Measurements from ENCODE around the gene LNX2.

LNX2 gene

DNA sequence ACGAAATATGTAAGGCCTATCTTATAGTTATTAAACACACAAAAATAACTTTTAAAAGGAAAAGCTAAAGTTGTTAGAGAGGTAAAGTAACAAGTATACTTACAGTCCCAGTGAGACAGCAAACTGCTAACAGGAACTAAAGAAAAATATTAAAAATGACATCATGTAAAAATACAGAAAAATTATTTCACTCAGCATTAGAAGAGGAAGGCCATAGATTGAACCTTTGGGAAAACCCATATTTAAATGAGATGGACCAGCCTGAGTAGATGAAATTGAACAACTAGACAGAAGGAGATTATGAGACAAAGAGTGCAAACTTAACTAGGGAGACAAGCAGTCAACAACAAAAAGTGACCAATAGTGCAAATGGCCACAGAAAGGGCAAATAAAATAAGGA is 49.4 kb downstream of the LNX2 start:
- DNase-seq (no peak), ATAC-seq (ENCODE audit: insufficient read depth, low read depth) (no peak)
- TF ChIP-seq EZH2 (IDR thresholded peaks at IDR 0.05; ENCODE audit: borderline replicate concordance, low read depth, low read length, severe bottlenecking): no peak
- TF ChIP-seq, protein P1, sequence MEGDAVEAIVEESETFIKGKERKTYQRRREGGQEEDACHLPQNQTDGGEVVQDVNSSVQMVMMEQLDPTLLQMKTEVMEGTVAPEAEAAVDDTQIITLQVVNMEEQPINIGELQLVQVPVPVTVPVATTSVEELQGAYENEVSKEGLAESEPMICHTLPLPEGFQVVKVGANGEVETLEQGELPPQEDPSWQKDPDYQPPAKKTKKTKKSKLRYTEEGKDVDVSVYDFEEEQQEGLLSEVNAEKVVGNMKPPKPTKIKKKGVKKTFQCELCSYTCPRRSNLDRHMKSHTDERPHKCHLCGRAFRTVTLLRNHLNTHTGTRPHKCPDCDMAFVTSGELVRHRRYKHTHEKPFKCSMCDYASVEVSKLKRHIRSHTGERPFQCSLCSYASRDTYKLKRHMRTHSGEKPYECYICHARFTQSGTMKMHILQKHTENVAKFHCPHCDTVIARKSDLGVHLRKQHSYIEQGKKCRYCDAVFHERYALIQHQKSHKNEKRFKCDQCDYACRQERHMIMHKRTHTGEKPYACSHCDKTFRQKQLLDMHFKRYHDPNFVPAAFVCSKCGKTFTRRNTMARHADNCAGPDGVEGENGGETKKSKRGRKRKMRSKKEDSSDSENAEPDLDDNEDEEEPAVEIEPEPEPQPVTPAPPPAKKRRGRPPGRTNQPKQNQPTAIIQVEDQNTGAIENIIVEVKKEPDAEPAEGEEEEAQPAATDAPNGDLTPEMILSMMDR (IDR thresholded peaks at IDR 0.05; ENCODE audit: borderline replicate concordance, extremely low read depth, low read length, poor library complexity, severe bottlenecking): no peak
- no peak overlapping the region for H2AFZ ChIP-seq (ENCODE audit: low read depth, low read length)
- no peak overlapping the region for H3K9ac ChIP-seq (ENCODE audit: low read depth, low read length)
- H3K27me3 ChIP-seq (ENCODE audit: insufficient read depth, low read length, poor library complexity): no peaks in the 10 kb centered on the region
- no peak overlapping the region for H3K4me3 ChIP-seq (ENCODE audit: low read depth in 1 of 2, low read length in 2 of 2)
- no peaks in the 10 kb centered on the region for H4K20me1 ChIP-seq (ENCODE audit: insufficient read depth, low read length)
- H3K9me3 ChIP-seq (ENCODE audit: insufficient read depth, low read length, severe bottlenecking): no peaks in the 10 kb centered on the region
- 0 out of 2 replicates have a peak, but pooled peaks cover 4% of the 10 kb centered on the region for H3K79me2 ChIP-seq (ENCODE audit: insufficient read depth, low read length)
- H3K27ac ChIP-seq (ENCODE audit: low read length): no peak overlapping the region
- no peak overlapping the region for H3K4me2 ChIP-seq (ENCODE audit: insufficient read depth, low read length)
- 0 out of 2 replicates have a peak, but pooled peaks cover 5% of the 10 kb centered on the region for H3K4me1 ChIP-seq (ENCODE audit: insufficient read depth, low read length)
- peaks cover 38% of the 10 kb centered on the region for H3K36me3 ChIP-seq (ENCODE audit: insufficient read depth, low read length)

- Histone ChIP-seq H3K79me2 (ENCODE audit: insufficient read depth, low read length) (0 out of 2 replicates have a peak, but pooled peaks cover 4% of the 10 kb centered on the region), H4K20me1 (ENCODE audit: insufficient read depth, low read length) (no peaks in the 10 kb centered on the region), H3K4me3 (ENCODE audit: low read depth in 1 of 2, low read length in 2 of 2) (no peak overlapping the region), H3K9ac (ENCODE audit: low read depth, low read length) (no peak overlapping the region), H3K27me3 (ENCODE audit: insufficient read depth, low read length, poor library complexity) (no peaks in the 10 kb centered on the region), H3K4me2 (ENCODE audit: insufficient read depth, low read length) (no peak overlapping the region), H3K4me1 (ENCODE audit: insufficient read depth, low read length) (0 out of 2 replicates have a peak, but pooled peaks cover 5% of the 10 kb centered on the region), H3K36me3 (ENCODE audit: insufficient read depth, low read length) (peaks cover 48% of the 10 kb centered on the region), H3K27ac (ENCODE audit: low read length) (no peak overlapping the region), H3K9me3 (ENCODE audit: insufficient read depth, low read length, severe bottlenecking) (no peaks in the 10 kb centered on the region), H2AFZ (ENCODE audit: low read depth, low read length) (no peak overlapping the region)
- ATAC-seq (ENCODE audit: insufficient read depth, low read depth): no peak
- TF ChIP-seq EZH2 (IDR thresholded peaks at IDR 0.05; ENCODE audit: borderline replicate concordance, low read depth, low read length, severe bottlenecking): no peak
- TF ChIP-seq, protein P1 (IDR thresholded peaks at IDR 0.05; ENCODE audit: borderline replicate concordance, extremely low read depth, low read length, poor library complexity, severe bottlenecking): no peak
- DNase-seq: no peak
Measured at GRCh38 chr13:27569405-27569804, 50.9 kb downstream of the LNX2 start.

- no peak overlapping the region for H2AFZ ChIP-seq (ENCODE audit: low read depth, low read length)
- no peak overlapping the region for H3K4me3 ChIP-seq (ENCODE audit: low read depth in 1 of 2, low read length in 2 of 2)
- peaks cover 69% of the 10 kb centered on the region for H3K36me3 ChIP-seq (ENCODE audit: insufficient read depth, low read length)
- no peak overlapping the region for H3K9ac ChIP-seq (ENCODE audit: low read depth, low read length)
- H4K20me1 ChIP-seq (ENCODE audit: insufficient read depth, low read length): no peaks in the 10 kb centered on the region
- no peaks in the 10 kb centered on the region for H3K4me1 ChIP-seq (ENCODE audit: insufficient read depth, low read length)
- no peaks in the 10 kb centered on the region for H3K9me3 ChIP-seq (ENCODE audit: insufficient read depth, low read length, severe bottlenecking)
- H3K4me2 ChIP-seq (ENCODE audit: insufficient read depth, low read length): no peak overlapping the region
- no peak overlapping the region for H3K27ac ChIP-seq (ENCODE audit: low read length)
- H3K79me2 ChIP-seq (ENCODE audit: insufficient read depth, low read length): no peaks in the 10 kb centered on the region
- no peaks in the 10 kb centered on the region for H3K27me3 ChIP-seq (ENCODE audit: insufficient read depth, low read length, poor library complexity)
- DNase-seq: no peak
- TF ChIP-seq, protein P1 (IDR thresholded peaks at IDR 0.05; ENCODE audit: borderline replicate concordance, extremely low read depth, low read length, poor library complexity, severe bottlenecking): no peak
- no peak for TF ChIP-seq EZH2 (IDR thresholded peaks at IDR 0.05; ENCODE audit: borderline replicate concordance, low read depth, low read length, severe bottlenecking)
- ATAC-seq (ENCODE audit: insufficient read depth, low read depth): no peak
Measured at GRCh38 chr13:27565818-27566217, 54.5 kb downstream of the LNX2 start.

GRCh38 chr13:27562457-27562856 is 57.9 kb downstream of the LNX2 start:
- no peaks in the 10 kb centered on the region for H3K9me3 ChIP-seq (ENCODE audit: insufficient read depth, low read length, severe bottlenecking)
- no peak overlapping the region for H3K9ac ChIP-seq (ENCODE audit: low read depth, low read length)
- peaks cover 60% of the 10 kb centered on the region for H3K36me3 ChIP-seq (ENCODE audit: insufficient read depth, low read length)
- no peak overlapping the region for H3K4me3 ChIP-seq (ENCODE audit: low read depth in 1 of 2, low read length in 2 of 2)
- no peaks in the 10 kb centered on the region for H3K4me1 ChIP-seq (ENCODE audit: insufficient read depth, low read length)
- H3K27me3 ChIP-seq (ENCODE audit: insufficient read depth, low read length, poor library complexity): no peaks in the 10 kb centered on the region
- H3K79me2 ChIP-seq (ENCODE audit: insufficient read depth, low read length): no peaks in the 10 kb centered on the region
- no peaks in the 10 kb centered on the region for H4K20me1 ChIP-seq (ENCODE audit: insufficient read depth, low read length)
- no peak overlapping the region for H2AFZ ChIP-seq (ENCODE audit: low read depth, low read length)
- TF ChIP-seq, protein P1 (IDR thresholded peaks at IDR 0.05; ENCODE audit: borderline replicate concordance, extremely low read depth, low read length, poor library complexity, severe bottlenecking): no peak
- no peak for TF ChIP-seq EZH2 (IDR thresholded peaks at IDR 0.05; ENCODE audit: borderline replicate concordance, low read depth, low read length, severe bottlenecking)
- ATAC-seq (ENCODE audit: insufficient read depth, low read depth) (no peak), DNase-seq (no peak)
- no peak overlapping the region for H3K27ac ChIP-seq (ENCODE audit: low read length)
- H3K4me2 ChIP-seq (ENCODE audit: insufficient read depth, low read length): no peak overlapping the region
